ENCODE results near the gene TTC28.
"Not testable (repeated sequence)": the region's sequence is repeated elsewhere in the genome, so short reads cannot be mapped to it uniquely, and the experiment has no call there.

Gene TTC28

DNA sequence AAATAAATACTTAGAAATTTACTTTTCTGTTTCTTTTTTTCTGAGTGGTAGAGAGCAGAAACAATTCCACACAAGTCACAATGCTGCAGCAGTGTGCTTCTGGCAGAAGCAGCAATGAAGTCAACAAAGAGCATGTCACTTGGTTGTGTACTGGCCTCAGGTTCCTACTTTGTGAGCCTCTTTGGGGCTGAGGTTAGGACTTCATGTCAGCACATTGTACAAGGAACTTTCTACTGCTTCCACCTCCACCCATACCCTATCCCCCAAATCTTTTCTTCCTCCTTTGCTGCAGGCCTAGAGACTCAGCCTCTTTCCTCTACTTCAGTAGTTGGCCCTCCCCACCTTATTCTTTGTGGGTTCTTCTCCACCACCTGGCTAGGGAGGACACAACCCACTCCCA lies 507.9 kb downstream of the TTC28 start:
- no peaks in the 10 kb centered on the region for H3K9me3 ChIP-seq (ENCODE audit: control insufficient read depth in 2 of 2, low read length in 2 of 2)
- H3K9ac ChIP-seq (ENCODE audit: low read depth in 1 of 2, low read length in 2 of 2), result no peak overlapping the region

DNA sequence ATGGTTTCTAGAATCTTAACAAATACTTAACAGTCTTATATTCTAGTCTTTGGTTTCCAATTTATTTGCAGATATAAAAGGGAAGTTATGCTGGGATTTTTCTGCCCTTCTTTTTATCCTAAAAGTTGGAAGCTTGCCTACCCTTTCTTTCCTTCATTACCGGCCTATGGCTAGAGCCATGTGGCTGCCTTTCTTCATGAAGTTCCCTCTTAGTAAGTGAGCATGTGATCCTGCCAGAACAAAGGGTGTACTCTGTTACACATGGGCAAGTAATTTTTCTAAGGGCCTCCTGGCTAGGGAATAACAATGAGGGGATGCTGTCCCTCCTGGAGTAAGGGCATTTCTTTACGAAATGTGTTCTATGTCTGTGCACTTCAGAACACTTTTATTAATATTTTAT lies 508.5 kb downstream of the TTC28 start:
- Histone ChIP-seq H3K36me3 (ENCODE audit: control insufficient read depth in 2 of 2, insufficient read depth in 2 of 2, low read length in 2 of 2) (no peaks in the 10 kb centered on the region), H3K9ac (ENCODE audit: low read depth in 1 of 2, low read length in 2 of 2) (no peak overlapping the region), H3K9me3 (ENCODE audit: control insufficient read depth in 2 of 2, low read length in 2 of 2) (no peaks in the 10 kb centered on the region), H3K4me1 (ENCODE audit: control insufficient read depth in 2 of 2, insufficient read depth in 2 of 2, low read length in 2 of 2) (peaks cover 0 to 7% of the 10 kb centered on the region in 2 donors), H3K4me3 (ENCODE audit: low read length in 2 of 2) (no peak overlapping the region), H3K27ac (ENCODE audit: low read depth in 2 of 2, low read length in 2 of 2) (no peak overlapping the region), H3K27me3 (ENCODE audit: control insufficient read depth in 2 of 2, insufficient read depth in 2 of 2, low read length in 2 of 2) (no peaks in the 10 kb centered on the region)

More for the DNA sequence above, 507.9 kb downstream of the TTC28 start:
- Histone ChIP-seq H3K4me3 (ENCODE audit: low read length in 2 of 2) (no peak overlapping the region), H3K4me1 (ENCODE audit: control insufficient read depth in 2 of 2, insufficient read depth in 2 of 2, low read length in 2 of 2) (peaks cover 0 to 7% of the 10 kb centered on the region in 2 donors), H3K27me3 (ENCODE audit: control insufficient read depth in 2 of 2, insufficient read depth in 2 of 2, low read length in 2 of 2) (no peaks in the 10 kb centered on the region), H3K36me3 (ENCODE audit: control insufficient read depth in 2 of 2, insufficient read depth in 2 of 2, low read length in 2 of 2) (no peaks in the 10 kb centered on the region), H3K27ac (ENCODE audit: low read depth in 2 of 2, low read length in 2 of 2) (no peak overlapping the region)

GRCh38 chr22:28169314-28169713 lies 510.3 kb downstream of the TTC28 start:
- not testable (repeated sequence) for H3K27ac ChIP-seq (ENCODE audit: low read depth in 2 of 2, low read length in 2 of 2); H3K27me3 ChIP-seq (ENCODE audit: control insufficient read depth in 2 of 2, insufficient read depth in 2 of 2, low read length in 2 of 2); H3K36me3 ChIP-seq (ENCODE audit: control insufficient read depth in 2 of 2, insufficient read depth in 2 of 2, low read length in 2 of 2); H3K9me3 ChIP-seq (ENCODE audit: control insufficient read depth in 2 of 2, low read length in 2 of 2); H3K4me1 ChIP-seq (ENCODE audit: control insufficient read depth in 2 of 2, insufficient read depth in 2 of 2, low read length in 2 of 2); H3K4me3 ChIP-seq (ENCODE audit: low read length in 2 of 2); H3K9ac ChIP-seq (ENCODE audit: low read depth in 1 of 2, low read length in 2 of 2)

- no peaks in the 10 kb centered on the region for H3K4me1 ChIP-seq (ENCODE audit: control insufficient read depth in 2 of 2, insufficient read depth in 2 of 2, low read length in 2 of 2)
- no peaks in the 10 kb centered on the region for H3K36me3 ChIP-seq (ENCODE audit: control insufficient read depth in 2 of 2, insufficient read depth in 2 of 2, low read length in 2 of 2)
- H3K9me3 ChIP-seq (ENCODE audit: control insufficient read depth in 2 of 2, low read length in 2 of 2), result no peaks in the 10 kb centered on the region
- H3K27me3 ChIP-seq (ENCODE audit: control insufficient read depth in 2 of 2, insufficient read depth in 2 of 2, low read length in 2 of 2), result no peaks in the 10 kb centered on the region
- no peak overlapping the region for H3K9ac ChIP-seq (ENCODE audit: low read depth in 1 of 2, low read length in 2 of 2)
- H3K27ac ChIP-seq (ENCODE audit: low read depth in 2 of 2, low read length in 2 of 2), result no peak overlapping the region
- no peak overlapping the region for H3K4me3 ChIP-seq (ENCODE audit: low read length in 2 of 2)
These were observed 523.8 kb downstream of the TTC28 start for GRCh38 chr22:28155808-28156207.

DNA sequence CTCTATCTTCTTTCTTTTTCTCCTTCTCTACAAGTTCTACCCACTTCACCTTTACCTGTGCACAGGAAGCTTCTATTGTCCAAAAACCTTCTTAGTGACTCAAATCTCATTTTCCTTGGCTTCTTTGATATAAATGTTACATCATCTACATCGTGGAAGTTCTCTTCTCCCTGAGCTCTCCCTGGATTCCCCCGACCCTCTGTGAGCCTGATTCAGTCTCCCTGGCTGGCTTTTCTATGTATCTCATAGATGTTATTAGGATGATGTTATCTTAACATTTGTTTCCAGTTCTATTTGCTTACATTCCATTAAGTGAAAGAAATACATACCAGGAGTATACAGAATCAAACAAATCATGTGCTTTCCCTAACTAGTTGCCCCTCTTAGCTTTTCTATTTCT lies 524.8 kb downstream of the TTC28 start:
- no peak overlapping the region for H3K9ac ChIP-seq (ENCODE audit: low read depth in 1 of 2, low read length in 2 of 2)
- H3K4me3 ChIP-seq (ENCODE audit: low read length in 2 of 2), result no peak overlapping the region
- no peaks in the 10 kb centered on the region for H3K4me1 ChIP-seq (ENCODE audit: control insufficient read depth in 2 of 2, insufficient read depth in 2 of 2, low read length in 2 of 2)
- no peak overlapping the region for H3K27ac ChIP-seq (ENCODE audit: low read depth in 2 of 2, low read length in 2 of 2)
- no peaks in the 10 kb centered on the region for H3K27me3 ChIP-seq (ENCODE audit: control insufficient read depth in 2 of 2, insufficient read depth in 2 of 2, low read length in 2 of 2)
- no peaks in the 10 kb centered on the region for H3K36me3 ChIP-seq (ENCODE audit: control insufficient read depth in 2 of 2, insufficient read depth in 2 of 2, low read length in 2 of 2)
- no peaks in the 10 kb centered on the region for H3K9me3 ChIP-seq (ENCODE audit: control insufficient read depth in 2 of 2, low read length in 2 of 2)

- H3K36me3 ChIP-seq (ENCODE audit: control insufficient read depth in 2 of 2, insufficient read depth in 2 of 2, low read length in 2 of 2), result no peaks in the 10 kb centered on the region
- H3K9me3 ChIP-seq (ENCODE audit: control insufficient read depth in 2 of 2, low read length in 2 of 2), result no peaks in the 10 kb centered on the region
- no peaks in the 10 kb centered on the region for H3K27me3 ChIP-seq (ENCODE audit: control insufficient read depth in 2 of 2, insufficient read depth in 2 of 2, low read length in 2 of 2)
- no peak overlapping the region for H3K4me3 ChIP-seq (ENCODE audit: low read length in 2 of 2)
- H3K9ac ChIP-seq (ENCODE audit: low read depth in 1 of 2, low read length in 2 of 2), result no peak overlapping the region
- no peaks in the 10 kb centered on the region for H3K4me1 ChIP-seq (ENCODE audit: control insufficient read depth in 2 of 2, insufficient read depth in 2 of 2, low read length in 2 of 2)
- H3K27ac ChIP-seq (ENCODE audit: low read depth in 2 of 2, low read length in 2 of 2), result no peak overlapping the region
These were observed 528.4 kb downstream of the TTC28 start for GRCh38 chr22:28151151-28151816.

DNA sequence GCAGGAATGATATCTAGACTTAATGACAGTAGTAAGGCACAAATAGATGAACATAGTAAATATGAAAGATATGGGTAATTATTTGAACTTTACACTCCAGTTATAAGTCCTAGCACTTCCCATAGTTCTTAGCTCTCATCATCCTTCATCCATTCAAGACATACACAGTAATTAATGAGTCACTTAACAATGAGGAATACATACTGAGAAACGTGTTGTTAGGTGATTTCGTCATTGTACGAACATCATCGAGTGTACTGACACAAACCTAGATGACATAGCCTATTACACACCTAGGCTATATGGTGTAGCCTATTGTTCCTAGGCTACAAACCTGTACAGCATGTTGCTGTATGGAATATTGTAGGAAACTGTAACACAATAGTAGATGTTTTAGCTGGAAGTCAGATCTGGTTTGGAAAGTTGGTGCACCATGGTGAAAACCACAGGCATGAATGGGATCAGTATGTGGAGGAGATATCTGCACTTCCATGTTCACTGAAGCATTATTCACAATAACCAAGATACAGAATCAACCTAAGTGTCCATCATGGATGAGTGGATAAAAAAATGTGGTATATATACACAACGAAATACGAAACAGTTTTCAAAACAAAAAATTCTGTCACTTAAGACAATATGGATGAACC lies 530.7 kb downstream of the TTC28 start:
- no peaks in the 10 kb centered on the region for H3K4me1 ChIP-seq (ENCODE audit: control insufficient read depth in 2 of 2, insufficient read depth in 2 of 2, low read length in 2 of 2)
- H3K27me3 ChIP-seq (ENCODE audit: control insufficient read depth in 2 of 2, insufficient read depth in 2 of 2, low read length in 2 of 2), result no peaks in the 10 kb centered on the region
- no peak overlapping the region for H3K4me3 ChIP-seq (ENCODE audit: low read length in 2 of 2)
- no peaks in the 10 kb centered on the region for H3K36me3 ChIP-seq (ENCODE audit: control insufficient read depth in 2 of 2, insufficient read depth in 2 of 2, low read length in 2 of 2)
- no peak overlapping the region for H3K27ac ChIP-seq (ENCODE audit: low read depth in 2 of 2, low read length in 2 of 2)
- no peaks in the 10 kb centered on the region for H3K9me3 ChIP-seq (ENCODE audit: control insufficient read depth in 2 of 2, low read length in 2 of 2)
- no peak overlapping the region for H3K9ac ChIP-seq (ENCODE audit: low read depth in 1 of 2, low read length in 2 of 2)

DNA sequence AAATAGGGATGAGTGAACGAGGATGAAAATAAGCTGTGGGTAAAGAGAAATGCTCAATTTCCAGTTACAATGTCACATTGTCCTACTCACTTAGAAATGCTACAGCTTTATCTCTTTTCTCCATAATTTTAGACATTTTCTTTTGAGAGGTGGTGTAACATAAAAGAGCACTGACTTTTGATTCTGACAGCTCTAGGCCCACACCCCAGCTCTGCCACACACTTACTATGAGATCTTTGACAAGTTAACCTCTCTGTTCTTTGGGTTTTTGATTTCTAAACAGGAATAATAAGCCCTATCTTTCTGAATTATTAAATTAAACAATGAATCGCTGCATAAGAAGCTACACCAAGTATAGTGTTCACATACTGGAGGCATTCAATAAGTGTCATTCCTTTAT lies 532.2 kb downstream of the TTC28 start:
- H3K4me3 ChIP-seq (ENCODE audit: low read length in 2 of 2), result no peak overlapping the region
- no peak overlapping the region for H3K27ac ChIP-seq (ENCODE audit: low read depth in 2 of 2, low read length in 2 of 2)
- no peaks in the 10 kb centered on the region for H3K4me1 ChIP-seq (ENCODE audit: control insufficient read depth in 2 of 2, insufficient read depth in 2 of 2, low read length in 2 of 2)
- H3K27me3 ChIP-seq (ENCODE audit: control insufficient read depth in 2 of 2, insufficient read depth in 2 of 2, low read length in 2 of 2), result no peaks in the 10 kb centered on the region
- no peaks in the 10 kb centered on the region for H3K9me3 ChIP-seq (ENCODE audit: control insufficient read depth in 2 of 2, low read length in 2 of 2)
- H3K9ac ChIP-seq (ENCODE audit: low read depth in 1 of 2, low read length in 2 of 2), result no peak overlapping the region
- no peaks in the 10 kb centered on the region for H3K36me3 ChIP-seq (ENCODE audit: control insufficient read depth in 2 of 2, insufficient read depth in 2 of 2, low read length in 2 of 2)

DNA sequence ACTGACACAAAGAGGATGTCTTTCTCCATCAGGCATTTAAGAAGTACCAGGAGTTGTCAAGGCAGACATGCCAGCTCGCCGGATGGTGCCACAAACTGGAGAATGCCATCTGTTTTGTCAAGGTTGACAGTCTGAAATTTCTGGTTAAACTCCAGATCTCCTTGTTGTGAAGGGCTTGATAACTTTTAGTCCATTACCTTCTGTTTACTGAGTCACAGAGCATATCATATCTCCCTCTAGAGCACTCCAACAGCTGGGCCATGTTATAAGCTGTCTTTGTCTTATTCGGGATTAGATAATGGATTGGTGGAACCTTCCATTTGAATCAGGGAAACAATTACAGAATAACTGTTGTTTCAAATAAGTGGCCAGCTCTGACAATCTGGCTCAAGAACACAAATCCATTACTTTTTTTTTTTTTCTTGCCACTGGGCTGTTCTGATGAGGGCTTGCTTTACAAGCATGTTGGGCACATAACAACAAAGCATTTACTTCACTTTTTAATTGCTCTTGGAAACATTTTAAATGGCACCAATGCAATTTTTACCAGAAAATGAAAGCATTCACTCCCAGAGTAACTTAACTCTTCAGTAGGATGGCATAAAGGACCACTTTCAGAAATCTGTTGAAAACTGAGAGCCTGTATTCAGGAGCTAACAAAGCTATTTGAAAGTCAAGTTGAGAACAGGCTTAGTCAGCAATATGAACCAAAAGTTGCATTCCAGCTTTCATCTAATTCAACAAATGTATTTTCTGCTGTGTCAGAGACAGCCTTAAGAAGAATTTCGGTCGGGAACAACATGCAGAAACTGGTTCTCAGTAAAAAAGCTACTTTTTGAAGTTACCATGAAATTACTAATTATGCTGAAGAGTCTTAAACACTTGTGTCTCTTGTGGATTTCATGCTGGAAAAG lies 533.0 kb downstream of the TTC28 start:
- H3K27me3 ChIP-seq (ENCODE audit: control insufficient read depth in 2 of 2, insufficient read depth in 2 of 2, low read length in 2 of 2), result no peaks in the 10 kb centered on the region
- no peaks in the 10 kb centered on the region for H3K4me1 ChIP-seq (ENCODE audit: control insufficient read depth in 2 of 2, insufficient read depth in 2 of 2, low read length in 2 of 2)
- H3K4me3 ChIP-seq (ENCODE audit: low read length in 2 of 2), result no peak overlapping the region

More for the DNA sequence above, 533.0 kb downstream of the TTC28 start:
- H3K9ac ChIP-seq (ENCODE audit: low read depth in 1 of 2, low read length in 2 of 2), result no peak overlapping the region
- no peak overlapping the region for H3K27ac ChIP-seq (ENCODE audit: low read depth in 2 of 2, low read length in 2 of 2)
- no peaks in the 10 kb centered on the region for H3K9me3 ChIP-seq (ENCODE audit: control insufficient read depth in 2 of 2, low read length in 2 of 2)
- H3K36me3 ChIP-seq (ENCODE audit: control insufficient read depth in 2 of 2, insufficient read depth in 2 of 2, low read length in 2 of 2), result no peaks in the 10 kb centered on the region

Data from mucosa of rectum (tissue), 2 donors.